ENCODE results near the gene GNA12. TPM values are rescaled to one million over a fixed set of nuclear protein-coding genes. Genes with fewer than 3 reads are reported as not detected.
A peak's percentile ranks its signal among the peaks of the same experiment; 100 is the strongest.

GNA12 gene
- total and polyA plus RNA-seq, 11 donors = 10.7 to 56.5 (median 34.9) TPM

DNA sequence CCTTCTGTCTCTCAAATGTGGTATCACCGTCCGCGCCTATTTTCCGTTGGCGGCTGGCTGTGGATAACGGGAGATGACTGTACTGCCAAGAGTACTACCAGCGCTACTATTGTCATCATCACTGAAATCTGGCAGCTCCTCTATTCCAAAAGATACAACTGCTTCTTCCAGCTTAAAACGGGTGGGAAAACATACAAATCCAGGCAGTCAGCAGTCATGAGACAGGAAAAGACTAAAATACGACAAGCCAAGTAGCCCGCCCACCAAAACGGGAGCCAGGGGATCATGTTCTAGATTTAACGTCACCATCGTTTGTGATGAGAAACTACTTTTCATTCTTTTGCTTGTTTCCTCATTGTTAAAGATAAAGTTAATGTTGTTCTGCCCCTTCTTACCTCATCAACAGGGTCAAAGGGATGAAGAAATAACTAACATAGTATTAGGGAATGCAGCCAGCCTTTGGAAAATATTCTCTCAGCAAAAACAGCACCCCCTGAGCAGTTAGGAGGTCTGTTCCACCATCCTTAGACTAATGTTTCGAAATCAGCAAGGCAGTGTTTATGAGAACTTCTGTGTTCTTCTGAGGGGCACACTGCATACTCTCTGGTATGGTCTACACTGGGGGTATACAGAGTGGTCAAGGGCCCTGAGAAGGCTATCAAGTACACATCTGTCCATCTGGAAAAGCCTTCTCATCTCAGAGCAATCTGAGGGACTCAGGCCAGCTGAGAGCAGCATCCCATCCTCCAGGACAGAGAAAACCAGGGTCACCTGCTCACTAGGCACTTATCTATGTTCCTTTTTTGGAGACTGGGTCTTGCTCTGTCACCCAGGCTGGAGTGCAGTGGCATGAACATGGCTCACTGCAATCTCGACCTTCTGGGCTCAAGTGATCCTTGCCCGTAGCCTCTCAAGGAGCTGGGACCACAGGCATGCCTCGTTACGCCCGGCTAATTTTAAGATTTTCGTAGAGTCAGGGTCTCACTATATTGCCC lies 47.5 kb downstream of the GNA12 start:
- Histone ChIP-seq H3K9me3 (no peaks in the 10 kb centered on the region), H3K36me3 (peaks cover 0 to 34% (median 30%) of the 10 kb centered on the region in 9 donors), H3K4me3 (peak overlapping the region in 6 of 12 donors; percentile 4 to 29 (median 20)), H3K27me3 (no peaks in the 10 kb centered on the region), H3K27ac (peak overlapping the region; percentile 47 to 90 (median 78)), H3K4me1 (peaks cover 3 to 48% (median 28%) of the 10 kb centered on the region in 12 donors)
- no peak for TF ChIP-seq POLR2A (IDR thresholded peaks at IDR 0.05)
- TF ChIP-seq, protein P1, sequence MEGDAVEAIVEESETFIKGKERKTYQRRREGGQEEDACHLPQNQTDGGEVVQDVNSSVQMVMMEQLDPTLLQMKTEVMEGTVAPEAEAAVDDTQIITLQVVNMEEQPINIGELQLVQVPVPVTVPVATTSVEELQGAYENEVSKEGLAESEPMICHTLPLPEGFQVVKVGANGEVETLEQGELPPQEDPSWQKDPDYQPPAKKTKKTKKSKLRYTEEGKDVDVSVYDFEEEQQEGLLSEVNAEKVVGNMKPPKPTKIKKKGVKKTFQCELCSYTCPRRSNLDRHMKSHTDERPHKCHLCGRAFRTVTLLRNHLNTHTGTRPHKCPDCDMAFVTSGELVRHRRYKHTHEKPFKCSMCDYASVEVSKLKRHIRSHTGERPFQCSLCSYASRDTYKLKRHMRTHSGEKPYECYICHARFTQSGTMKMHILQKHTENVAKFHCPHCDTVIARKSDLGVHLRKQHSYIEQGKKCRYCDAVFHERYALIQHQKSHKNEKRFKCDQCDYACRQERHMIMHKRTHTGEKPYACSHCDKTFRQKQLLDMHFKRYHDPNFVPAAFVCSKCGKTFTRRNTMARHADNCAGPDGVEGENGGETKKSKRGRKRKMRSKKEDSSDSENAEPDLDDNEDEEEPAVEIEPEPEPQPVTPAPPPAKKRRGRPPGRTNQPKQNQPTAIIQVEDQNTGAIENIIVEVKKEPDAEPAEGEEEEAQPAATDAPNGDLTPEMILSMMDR (IDR thresholded peaks at IDR 0.05) = no peak
- DNase-seq = peak in 4 of 5 donors; percentile 75 to 82 (median 78)
- ATAC-seq = peak; percentile 69 to 87 (median 78)
- intact Hi-C loops (cut with DNase I) = loop anchor here in 3 of 10 donors (5.0 kb wide), 1 partner anchor 34 kb away; no protein-coding TSS in a partner anchor
- WGBS, 4 donors = 42 to 53% (median 50%) methylated on average over 20 of the region's 20 CpGs

DNA sequence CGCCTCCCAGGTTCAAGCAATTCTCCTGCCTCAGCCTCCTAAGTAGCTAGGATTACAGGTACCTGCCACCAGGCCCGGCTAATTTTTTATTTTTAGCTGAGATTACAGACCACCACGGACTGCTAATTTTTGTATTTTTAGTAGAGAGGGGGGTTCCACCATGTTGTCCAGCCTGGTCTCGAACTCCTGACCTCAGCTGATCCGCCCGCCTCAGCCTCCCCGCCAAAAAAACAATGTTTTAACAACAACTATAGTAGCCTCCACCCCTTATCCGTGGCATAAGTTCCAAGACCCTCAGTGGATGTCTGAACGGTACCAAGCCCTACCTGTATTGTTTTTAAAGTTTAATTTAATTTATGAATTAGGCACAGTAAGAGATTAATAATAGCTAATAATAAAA lies 48.2 kb downstream of the GNA12 start:
- peaks cover 0 to 40% (median 34%) of the 10 kb centered on the region in 9 donors for H3K36me3 ChIP-seq
- no peaks in the 10 kb centered on the region for H3K9me3 ChIP-seq
- WGBS, 4 donors = 70 to 79% (median 75%) methylated on average over 9 of the region's 9 CpGs
- H3K27ac ChIP-seq = peak overlapping the region; percentile 47 to 90 (median 78)
- intact Hi-C loops (cut with DNase I) = loop anchor here in 3 of 10 donors (5.0 kb wide), 1 partner anchor 34 kb away; no protein-coding TSS in a partner anchor
- peaks cover 3 to 41% (median 20%) of the 10 kb centered on the region in 12 donors for H3K4me1 ChIP-seq
- ATAC-seq = peak in 1 of 4 donors; percentile 2
- peak overlapping the region in 6 of 12 donors; percentile 4 to 29 (median 20) for H3K4me3 ChIP-seq
- H3K27me3 ChIP-seq = no peaks in the 10 kb centered on the region
- TF ChIP-seq, protein P1 (IDR thresholded peaks at IDR 0.05) = no peak
- TF ChIP-seq POLR2A (IDR thresholded peaks at IDR 0.05) = no peak
- no peak for DNase-seq

DNA sequence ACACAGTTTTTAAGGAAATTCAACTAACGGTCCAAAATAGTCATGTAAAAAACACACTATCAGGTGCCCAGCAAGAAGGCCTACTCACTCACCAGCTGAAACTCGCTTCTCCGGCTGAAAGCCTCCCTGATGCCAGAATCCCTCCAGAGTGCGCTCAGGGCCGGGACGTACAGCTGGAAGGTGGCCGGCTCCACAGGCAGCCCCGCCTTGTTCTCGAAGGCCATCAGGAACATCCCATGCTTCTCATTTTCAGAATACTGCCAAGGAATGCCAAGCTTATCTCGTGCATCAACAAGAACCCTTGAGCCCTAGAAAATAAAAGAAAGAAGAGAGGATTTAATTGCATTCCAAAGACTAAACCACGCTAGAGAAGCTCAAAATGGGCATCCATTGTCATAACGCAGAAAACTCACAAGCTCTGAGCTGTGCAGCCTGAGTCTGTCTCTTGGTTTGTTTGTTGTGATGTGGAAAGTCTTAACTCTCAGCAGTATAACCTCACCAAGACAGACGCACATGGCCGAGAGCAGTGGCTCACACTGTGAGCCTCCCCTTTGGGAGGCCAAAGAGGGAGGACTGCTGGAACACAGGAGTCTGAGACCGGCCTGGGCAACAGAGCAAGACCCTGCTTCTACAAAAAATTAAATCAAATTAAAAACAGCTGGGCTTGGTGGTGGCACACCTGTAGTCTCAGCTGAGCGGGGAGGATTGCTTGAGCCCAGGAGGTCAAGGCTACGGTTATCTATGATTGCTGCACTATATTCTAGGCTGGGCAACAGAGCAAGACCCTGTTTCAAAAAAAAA lies 49.1 kb downstream of the GNA12 start:
- intact Hi-C loops (cut with DNase I) = loop anchor here in 3 of 10 donors (5.0 kb wide), 1 partner anchor 33 kb away; no protein-coding TSS in a partner anchor
- H3K36me3 ChIP-seq = peaks cover 0 to 48% (median 34%) of the 10 kb centered on the region in 9 donors
- no peak overlapping the region for H3K4me3 ChIP-seq
- H3K9me3 ChIP-seq = no peaks in the 10 kb centered on the region
- no peaks in the 10 kb centered on the region for H3K27me3 ChIP-seq
- H3K27ac ChIP-seq = peak overlapping the region in 5 of 12 donors; percentile 79 to 87 (median 81)
- 93 to 97% (median 95%) methylated on average over 16 to 17 of the region's 17 CpGs for WGBS, 4 donors
- DNase-seq (no peak), ATAC-seq (no peak)
- no peak for TF ChIP-seq POLR2A (IDR thresholded peaks at IDR 0.05)
- TF ChIP-seq, protein P1 (IDR thresholded peaks at IDR 0.05) = no peak
- peaks cover 3 to 36% (median 17%) of the 10 kb centered on the region in 12 donors for H3K4me1 ChIP-seq
